Neural cell (in vitro differentiated cells): Measurements from ENCODE around the gene MND1. TPM values are rescaled to one million over a fixed set of nuclear protein-coding genes. Genes with fewer than 3 reads are reported as not detected.

ENCODE experiments used
- H2AFZ ChIP-seq: fragments of 200-600, 300-800 bp; sonication (generic), shearing (Covaris generic); 2 replicates; pipeline ENCODE4 v1.6.0; 2014; ENCODE audit warnings: low read depth, mild to moderate bottlenecking, antibody characterized with exemption, low read length, moderate library complexity
- H3F3A ChIP-seq: fragments of 200-600 bp; shearing (Covaris generic); 2 replicates; pipeline ENCODE4 v1.6.1; 2016; ENCODE audit warnings: mild to moderate bottlenecking, moderate library complexity, mixed read lengths, antibody characterized with exemption, low read length; ENCODE audit not compliant: insufficient read depth, poor library complexity, severe bottlenecking
- H3K27ac ChIP-seq: fragments of 200-600, 300-800 bp; sonication (generic), shearing (Covaris generic); 2 replicates; pipeline ENCODE4 v1.5.1; 2014; ENCODE audit warnings: mild to moderate bottlenecking, low read length, moderate library complexity
- H3K27me3 ChIP-seq: fragments of 300-800, 200-600 bp; sonication (generic), shearing (Covaris generic); 2 replicates; pipeline ENCODE4 v1.6.0; 2014; ENCODE audit warnings: mild to moderate bottlenecking, low read depth, low read length, moderate library complexity; ENCODE audit not compliant: insufficient read depth
- H3K36me3 ChIP-seq: fragments of 300-800, 200-600 bp; sonication (generic), shearing (Covaris generic); 2 replicates; pipeline ENCODE4 v1.5.1; 2014; ENCODE audit warnings: mild to moderate bottlenecking, antibody characterized with exemption, low read length, moderate library complexity; ENCODE audit not compliant: insufficient read depth
- H3K4me2 ChIP-seq: fragments of 300-800, 200-600 bp; sonication (generic), shearing (Covaris generic); 2 replicates; pipeline ENCODE4 v1.6.0; 2014; ENCODE audit warnings: mild to moderate bottlenecking, low read length
- H3K4me3 ChIP-seq: fragments of 300-800, 200-600 bp; sonication (generic), shearing (Covaris generic); 2 replicates; pipeline ENCODE4 v1.5.1; 2014; ENCODE audit warnings: mild to moderate bottlenecking, low read length, moderate library complexity
- H3K79me2 ChIP-seq: fragments of 200-600 bp; shearing (Covaris generic); replicated peaks from 2 replicates; pipeline ENCODE4 v1.6.0; 2014; ENCODE audit warnings: mild to moderate bottlenecking, low read length, moderate library complexity; ENCODE audit not compliant: insufficient read depth
- H3K9ac ChIP-seq: fragments of 300-800, 200-600 bp; sonication (generic), shearing (Covaris generic); 2 replicates; pipeline ENCODE4 v1.6.1; 2016; ENCODE audit warnings: mild to moderate bottlenecking, low read length, mixed read lengths
- H3K9me2 ChIP-seq: fragments of 200-600 bp; shearing (Covaris generic); 2 replicates; pipeline ENCODE4 v1.6.1; 2016; ENCODE audit warnings: mild to moderate bottlenecking, low read length, mixed read lengths; ENCODE audit not compliant: insufficient read depth
- H3K9me3 ChIP-seq: fragments of 200-600, 300-800 bp; sonication (generic), shearing (Covaris generic); 2 replicates; pipeline ENCODE4 v1.6.1; 2016; ENCODE audit warnings: mild to moderate bottlenecking, mixed run types, low read length, moderate library complexity, mixed read lengths
- H4K20me1 ChIP-seq: fragments of 200-600 bp; shearing (Covaris generic); 2 replicates; pipeline ENCODE4 v1.6.1; 2016; ENCODE audit warnings: mild to moderate bottlenecking, mixed run types; ENCODE audit not compliant: insufficient read depth
- CTCF ChIP-seq: fragments of 450-650 bp; IDR thresholded peaks from 2 replicates; pipeline ENCODE4 v1.5.1; 2014; ENCODE audit warnings: antibody characterized with exemption, mild to moderate bottlenecking, moderate library complexity; ENCODE audit not compliant: poor library complexity, severe bottlenecking
- EP300 ChIP-seq: fragments of 450-650 bp; conservative IDR thresholded peaks from 2 replicates; pipeline ENCODE4 v1.6.1; 2014; ENCODE audit warnings: antibody characterized with exemption, mild to moderate bottlenecking, moderate library complexity; ENCODE audit not compliant: poor library complexity, severe bottlenecking
- EZH2 ChIP-seq: fragments of 200-600, 300-800 bp; shearing (Covaris generic), sonication (generic); IDR thresholded peaks from 2 replicates; pipeline ENCODE4 v1.6.1; 2014; ENCODE audit warnings: antibody characterized with exemption, low read length, borderline replicate concordance, mild to moderate bottlenecking; ENCODE audit not compliant: insufficient read depth, poor library complexity, severe bottlenecking
- MXI1 ChIP-seq: fragments of 450-650 bp; conservative IDR thresholded peaks from 2 replicates; pipeline ENCODE4 v1.6.1; 2014; ENCODE audit warnings: antibody characterized with exemption, mild to moderate bottlenecking; ENCODE audit not compliant: poor library complexity, severe bottlenecking
- POLR2AphosphoS5 ChIP-seq: IDR thresholded peaks from 2 replicates; pipeline ENCODE4 v1.6.1; 2012
- RAD21 ChIP-seq: fragments of 450-650 bp; conservative IDR thresholded peaks from 2 replicates; pipeline ENCODE4 v1.6.1; 2014; ENCODE audit warnings: antibody characterized with exemption, mild to moderate bottlenecking, moderate library complexity
- REST ChIP-seq: IDR thresholded peaks from 2 replicates; pipeline ENCODE4 v1.6.1; 2012; ENCODE audit warnings: borderline replicate concordance
- SMC3 ChIP-seq: fragments of 450-650 bp; conservative IDR thresholded peaks from 2 replicates; pipeline ENCODE4 v1.6.1; 2014; ENCODE audit warnings: antibody characterized with exemption, mild to moderate bottlenecking, moderate library complexity; ENCODE audit not compliant: poor library complexity
- TAF1 ChIP-seq: IDR thresholded peaks from 2 replicates; pipeline ENCODE4 v1.6.1; 2012; ENCODE audit warnings: low read depth
- polyA plus RNA-seq: library from polyadenylated mRNA; depleted of rRNA; stranded (reverse); fragments of >200 nt; gene quantifications from 2 replicates; pipeline ENCODE4 v1.2.3, GENCODE V29; 2014

The MND1 gene
- polyA plus RNA-seq, 1 donor from 2014 or later = 5.6 TPM

GRCh38 chr4:153384160-153384559 is 39.7 kb downstream of the MND1 start:
- no peaks in the 10 kb centered on the region for H3F3A ChIP-seq
- no peak overlapping the region for H3K4me2 ChIP-seq
- no peaks in the 10 kb centered on the region for H3K9me3 ChIP-seq
- no peak overlapping the region for H3K4me3 ChIP-seq
- H3K27ac ChIP-seq = no peak overlapping the region
- no peaks in the 10 kb centered on the region for H3K9me2 ChIP-seq
- H2AFZ ChIP-seq = no peak overlapping the region
- no peak overlapping the region for H3K9ac ChIP-seq
- no peaks in the 10 kb centered on the region for H4K20me1 ChIP-seq
- no peaks in the 10 kb centered on the region for H3K79me2 ChIP-seq
- H3K36me3 ChIP-seq = no peaks in the 10 kb centered on the region
- TF ChIP-seq EZH2 = no peak
- TF ChIP-seq CTCF = no peak
- no peak for TF ChIP-seq REST
- no peak for TF ChIP-seq POLR2AphosphoS5
- no peak for TF ChIP-seq TAF1
- TF ChIP-seq RAD21 = no peak
- no peak for TF ChIP-seq SMC3
- TF ChIP-seq EP300 = no peak
- TF ChIP-seq MXI1 = no peak
- no peaks in the 10 kb centered on the region for H3K27me3 ChIP-seq

GRCh38 chr4:153385784-153386183 is 41.3 kb downstream of the MND1 start:
- H3K27me3 ChIP-seq = no peaks in the 10 kb centered on the region
- no peak overlapping the region for H3K4me2 ChIP-seq
- no peaks in the 10 kb centered on the region for H4K20me1 ChIP-seq
- H3F3A ChIP-seq = no peaks in the 10 kb centered on the region
- H3K9me2 ChIP-seq = no peaks in the 10 kb centered on the region
- no peak overlapping the region for H3K9ac ChIP-seq
- no peak overlapping the region for H3K4me3 ChIP-seq
- no peaks in the 10 kb centered on the region for H3K36me3 ChIP-seq
- H3K27ac ChIP-seq = no peak overlapping the region
- no peaks in the 10 kb centered on the region for H3K79me2 ChIP-seq
- H3K9me3 ChIP-seq = no peaks in the 10 kb centered on the region
- H2AFZ ChIP-seq = no peak overlapping the region
- TF ChIP-seq SMC3 = no peak
- TF ChIP-seq RAD21 = no peak
- no peak for TF ChIP-seq CTCF
- TF ChIP-seq TAF1 = no peak
- TF ChIP-seq EP300 = no peak
- no peak for TF ChIP-seq REST
- TF ChIP-seq MXI1 = no peak
- TF ChIP-seq POLR2AphosphoS5 = no peak
- no peak for TF ChIP-seq EZH2
